ENCODE data around the gene IQCK. TPM values are rescaled to one million over a fixed set of nuclear protein-coding genes. Genes with fewer than 3 reads are reported as not detected.
A peak's percentile ranks its signal among the peaks of the same experiment; 100 is the strongest.

The IQCK gene
- polyA plus RNA-seq, 5 donors, result 23.3 to 25.1 (median 24.5) TPM

GRCh38 chr16:19882646-19883045, 164.6 kb downstream of the IQCK start:
- DNase-seq, result no peak

DNA sequence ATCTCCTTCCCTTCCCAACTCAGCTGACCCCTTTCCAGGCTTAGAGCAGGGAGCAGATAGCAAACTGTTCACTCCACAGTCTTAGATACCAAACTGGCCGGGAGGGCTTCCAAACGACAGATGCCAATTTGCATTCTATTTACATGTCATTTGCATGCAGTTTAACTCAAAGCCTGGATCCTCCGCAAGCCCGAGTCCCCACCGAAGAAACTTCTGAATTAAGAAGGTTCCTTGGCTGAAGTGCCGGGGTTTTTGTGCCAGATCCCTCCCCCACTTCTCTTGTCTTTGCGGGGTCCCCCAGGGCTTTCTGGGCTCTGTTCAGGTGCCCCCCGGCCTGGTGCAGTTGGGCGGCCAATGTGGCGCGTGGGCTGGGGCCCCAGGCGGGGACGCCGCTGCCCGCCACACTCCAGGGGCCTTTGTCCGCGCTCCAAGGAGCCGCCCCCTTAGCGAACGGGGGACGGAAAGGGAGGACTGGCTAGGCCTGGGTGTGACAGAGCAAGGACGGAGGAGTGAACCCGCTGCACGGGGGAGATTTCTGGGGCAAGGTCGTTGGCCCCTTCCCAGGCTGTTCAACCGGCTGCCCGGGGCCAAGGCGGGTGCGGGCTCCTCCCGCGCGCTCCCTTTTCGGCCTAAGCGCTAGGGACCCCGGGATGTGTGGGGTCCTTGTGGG, 165.4 kb downstream of the IQCK start:
- peak; percentile 51 to 57 for DNase-seq

DNA sequence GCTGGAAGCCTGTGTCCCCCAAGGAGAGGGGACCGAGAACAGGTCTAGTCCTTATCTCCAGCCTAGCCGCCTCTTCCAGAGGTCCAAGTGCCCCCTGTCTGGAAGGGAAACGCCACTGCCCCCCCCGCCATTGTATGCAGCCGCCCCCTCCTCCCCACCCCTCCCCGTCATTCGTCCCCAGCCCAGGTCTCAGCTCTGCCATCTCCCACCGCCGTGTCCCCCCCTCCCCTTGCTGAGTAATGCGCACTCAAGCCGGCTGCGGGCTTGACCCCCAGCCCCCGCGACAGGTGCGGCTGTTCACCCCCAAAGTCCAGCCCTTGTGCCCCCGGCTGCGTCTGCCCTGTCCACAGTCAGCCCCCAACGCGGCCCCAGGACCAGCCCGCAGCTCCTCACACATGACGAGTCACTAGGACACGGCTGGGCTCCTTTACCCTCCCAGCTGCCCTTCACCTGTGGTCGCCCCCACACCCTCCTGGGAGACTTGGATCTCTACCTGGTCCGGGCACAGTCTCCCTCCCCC, 166.0 kb downstream of the IQCK start:
- no peak for DNase-seq

- DNase-seq, result peak in 1 of 2 donors; percentile 45
These were observed 166.8 kb downstream of the IQCK start, which contains the start of gene GPRC5B for GRCh38 chr16:19884611-19885450. Gene GPRC5B (minus strand): TSS chr16:19884848. CDS start chr16:19872845, 12,003 bp downstream.

GRCh38 chr16:19885451-19886072, 167.5 kb downstream of the IQCK start:
- peak in 1 of 2 donors; percentile 19 for DNase-seq

- DNase-seq, result peak; percentile 69 to 73
These were observed 168.2 kb downstream of the IQCK start for GRCh38 chr16:19886073-19886941.

DNA sequence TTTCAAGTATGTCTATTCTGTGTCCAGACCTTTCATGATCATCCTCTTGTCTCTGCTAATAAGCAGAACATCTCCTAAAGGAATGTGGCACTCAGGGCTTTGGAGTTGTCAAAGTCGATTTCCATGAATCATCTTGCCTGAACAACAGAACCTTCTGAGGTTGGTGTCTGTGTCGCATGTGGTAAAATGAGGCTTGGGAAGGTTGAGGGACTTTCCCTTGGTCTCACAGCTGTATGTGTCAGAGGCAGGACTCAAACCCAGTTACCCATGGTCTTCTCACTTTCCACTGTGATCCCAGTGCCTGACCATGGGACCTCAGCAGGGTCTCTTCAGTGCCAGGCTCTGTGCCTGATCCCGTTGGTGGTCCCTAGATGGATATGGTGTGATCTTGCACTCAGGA, 170.8 kb downstream of the IQCK start:
- DNase-seq, result no peak

GRCh38 chr16:19890901-19891300, 172.8 kb downstream of the IQCK start:
- DNase-seq, result no peak

DNA sequence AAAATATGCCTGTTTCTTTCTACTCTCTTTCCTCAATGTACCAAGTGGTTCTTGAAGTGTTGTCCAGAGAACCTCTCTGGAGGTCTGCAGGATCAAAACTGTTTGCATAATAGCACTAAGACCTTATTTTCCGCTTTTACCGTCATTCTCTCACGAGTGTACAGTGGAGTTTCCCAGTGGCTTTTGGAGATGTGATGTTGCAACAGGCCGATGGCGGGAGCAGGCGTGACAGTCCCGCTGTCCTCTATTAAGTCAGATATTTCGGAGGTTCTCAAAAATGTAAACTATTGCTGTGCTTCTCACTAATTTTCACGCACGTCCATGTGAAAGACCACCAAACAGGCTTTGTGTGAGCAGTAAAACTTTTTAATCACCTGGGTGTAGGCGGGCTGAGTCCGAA, 174.8 kb downstream of the IQCK start:
- DNase-seq, result no peak

GRCh38 chr16:19894586-19894985, 176.5 kb downstream of the IQCK start:
- DNase-seq, result no peak

DNA sequence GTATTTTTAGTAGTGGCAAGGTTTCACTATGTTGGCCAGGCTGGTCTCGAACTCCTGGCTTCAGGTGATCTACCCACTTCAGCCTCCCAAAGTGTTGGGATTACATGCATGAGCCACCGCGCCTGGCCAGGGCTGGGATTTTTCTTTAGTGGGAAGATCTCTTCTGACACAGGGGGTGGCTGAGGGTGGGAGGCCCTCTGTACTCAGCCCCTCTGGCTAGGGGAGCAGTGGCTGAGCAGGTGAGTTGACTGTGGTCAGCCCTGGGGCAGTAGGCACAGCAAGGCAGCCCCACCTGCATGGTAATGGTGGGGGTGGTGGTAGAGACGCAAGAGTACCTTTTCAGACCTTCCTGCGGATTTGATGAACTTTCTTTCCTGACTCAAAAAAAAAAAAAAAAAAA, 178.9 kb downstream of the IQCK start:
- DNase-seq, result no peak

GRCh38 chr16:19898166-19898565, 180.1 kb downstream of the IQCK start:
- no peak for DNase-seq

DNA sequence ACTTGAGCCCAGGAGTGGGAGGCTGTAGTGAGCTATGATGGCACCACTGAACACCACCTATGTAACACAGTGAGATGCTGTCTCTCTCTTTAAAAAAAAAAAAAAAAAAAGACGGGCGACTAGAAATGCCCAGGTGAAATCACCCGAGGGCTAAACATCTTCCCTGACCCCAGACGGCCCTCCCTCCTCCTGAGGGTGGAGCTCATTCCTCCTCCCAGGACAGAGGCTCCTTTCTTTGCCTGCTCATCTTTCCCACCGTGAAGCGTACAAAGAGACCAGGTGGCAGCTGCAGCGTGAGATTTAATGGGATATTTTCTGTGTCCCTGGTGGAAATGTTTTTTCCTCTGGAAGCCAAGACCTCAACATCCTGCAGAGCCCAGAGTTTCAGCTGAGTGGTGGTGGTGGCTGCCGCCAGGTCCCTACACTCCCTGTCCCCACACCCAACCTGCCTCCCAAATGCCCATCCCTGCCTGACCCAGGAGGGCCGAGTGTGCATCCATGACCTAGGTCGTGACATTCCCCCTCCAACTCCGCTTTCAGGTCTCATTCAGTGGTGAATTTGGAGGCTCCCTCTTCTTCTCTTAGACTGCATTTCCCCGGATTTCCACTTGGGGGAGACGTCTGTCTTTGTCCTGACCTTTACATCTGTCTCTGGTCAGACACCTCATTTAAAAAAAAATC, 181.0 kb downstream of the IQCK start:
- DNase-seq, result no peak

DNA sequence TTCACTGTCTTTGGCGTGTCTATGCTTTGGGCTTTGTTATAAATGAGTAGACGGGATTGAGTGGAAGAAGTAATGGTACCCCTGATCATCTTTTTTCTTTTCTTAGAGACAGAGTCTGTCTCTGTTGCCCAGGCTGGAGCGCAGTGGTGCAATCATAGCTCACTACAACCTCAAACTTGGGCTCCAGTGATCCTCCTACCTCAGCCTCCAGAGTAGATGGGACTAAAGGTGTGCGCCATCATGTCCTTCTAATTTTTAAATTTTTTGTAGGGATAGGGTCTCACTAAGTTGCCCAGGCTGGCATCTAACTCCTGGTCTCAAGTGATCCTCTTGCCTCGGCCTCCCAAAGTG, 181.5 kb downstream of the IQCK start:
- no peak for DNase-seq

GRCh38 chr16:19901164-19901563, 183.1 kb downstream of the IQCK start:
- no peak for DNase-seq

DNA sequence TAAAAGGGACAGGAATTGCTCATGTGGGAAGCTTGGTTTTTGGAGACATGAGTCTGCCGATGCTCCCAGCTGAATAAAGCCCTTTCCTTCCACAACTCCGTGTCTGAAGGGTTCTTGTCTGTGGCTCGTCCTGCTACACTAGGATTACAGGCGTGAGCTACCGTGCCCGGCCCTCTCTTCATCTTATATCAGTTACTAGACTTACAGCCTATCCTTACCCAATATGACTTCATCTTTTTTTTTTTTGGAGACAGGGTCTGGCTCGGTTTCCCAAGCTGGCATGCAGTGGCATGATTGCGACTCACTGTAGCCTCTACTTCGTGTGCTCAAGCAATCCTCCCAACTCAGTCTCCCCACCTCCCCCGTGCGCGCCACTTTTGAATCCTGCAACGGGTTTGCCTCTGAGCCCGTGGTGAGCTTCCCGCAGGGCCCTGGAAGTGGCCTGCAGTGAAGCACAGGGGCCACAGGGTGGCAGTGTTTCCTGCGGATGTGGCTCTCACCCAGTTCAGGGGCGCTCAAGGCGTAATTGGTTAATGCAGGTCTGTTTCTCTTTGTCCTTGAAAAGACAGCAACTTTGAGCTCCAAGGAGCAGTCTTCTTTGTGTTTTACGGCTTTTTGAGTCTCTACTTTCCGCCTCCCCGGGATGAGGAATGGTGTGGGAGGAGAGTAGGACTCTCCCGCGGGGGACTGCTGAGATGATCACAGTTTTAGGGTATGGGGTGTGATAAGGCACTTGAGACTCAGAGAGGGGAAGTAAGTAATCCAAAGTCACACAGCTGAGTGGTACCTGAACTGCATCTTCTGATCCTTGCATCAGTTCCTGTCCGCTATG, 189.3 kb downstream of the IQCK start:
- peak; percentile 49 to 53 for DNase-seq

All from right lung (tissue), 5 donors.